ENCODE data around the gene HOXD11. TPM values are rescaled to one million over a fixed set of nuclear protein-coding genes. Genes with fewer than 3 reads are reported as not detected.
A peak's percentile ranks its signal among the peaks of the same experiment; 100 is the strongest.

Gene HOXD11
- total RNA-seq, 1 donor: not detected

DNA sequence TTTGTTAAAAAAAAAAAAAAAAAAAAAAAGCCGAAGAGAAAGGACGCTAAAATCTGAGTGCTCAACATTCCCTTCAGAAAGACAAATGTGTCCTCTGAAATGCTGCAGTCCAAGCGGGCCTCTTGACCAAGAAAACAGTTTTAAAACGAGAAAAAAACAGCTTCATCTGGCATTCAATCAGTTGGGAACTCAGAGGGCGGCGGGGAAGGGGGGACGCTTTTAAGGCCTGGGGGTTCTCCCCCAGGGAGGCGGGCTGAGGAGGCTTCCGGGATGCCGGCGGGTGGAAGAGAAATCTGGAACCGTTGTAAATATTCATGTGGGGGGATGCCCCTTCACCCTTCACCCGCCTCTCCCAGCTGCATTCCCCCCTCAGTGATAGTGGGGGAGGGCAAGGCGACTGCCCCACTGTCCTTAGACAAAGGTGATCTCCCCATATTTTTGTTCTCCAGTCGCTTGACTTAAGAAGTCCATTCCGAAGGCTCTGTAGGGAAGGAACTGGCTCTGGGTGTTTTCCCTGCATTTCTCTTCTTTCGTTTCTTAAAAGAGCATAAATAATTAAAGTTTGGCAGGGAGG, 3.3 kb upstream of the HOXD11 start:
- no peak overlapping the region for H3K4me3 ChIP-seq (ENCODE audit: low read depth, low read length)
- DNase-seq (ENCODE audit: low read depth): no peak
- TF ChIP-seq, protein P1, sequence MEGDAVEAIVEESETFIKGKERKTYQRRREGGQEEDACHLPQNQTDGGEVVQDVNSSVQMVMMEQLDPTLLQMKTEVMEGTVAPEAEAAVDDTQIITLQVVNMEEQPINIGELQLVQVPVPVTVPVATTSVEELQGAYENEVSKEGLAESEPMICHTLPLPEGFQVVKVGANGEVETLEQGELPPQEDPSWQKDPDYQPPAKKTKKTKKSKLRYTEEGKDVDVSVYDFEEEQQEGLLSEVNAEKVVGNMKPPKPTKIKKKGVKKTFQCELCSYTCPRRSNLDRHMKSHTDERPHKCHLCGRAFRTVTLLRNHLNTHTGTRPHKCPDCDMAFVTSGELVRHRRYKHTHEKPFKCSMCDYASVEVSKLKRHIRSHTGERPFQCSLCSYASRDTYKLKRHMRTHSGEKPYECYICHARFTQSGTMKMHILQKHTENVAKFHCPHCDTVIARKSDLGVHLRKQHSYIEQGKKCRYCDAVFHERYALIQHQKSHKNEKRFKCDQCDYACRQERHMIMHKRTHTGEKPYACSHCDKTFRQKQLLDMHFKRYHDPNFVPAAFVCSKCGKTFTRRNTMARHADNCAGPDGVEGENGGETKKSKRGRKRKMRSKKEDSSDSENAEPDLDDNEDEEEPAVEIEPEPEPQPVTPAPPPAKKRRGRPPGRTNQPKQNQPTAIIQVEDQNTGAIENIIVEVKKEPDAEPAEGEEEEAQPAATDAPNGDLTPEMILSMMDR (IDR thresholded peaks at IDR 0.05; ENCODE audit: insufficient read depth, low read length): no peak

DNA sequence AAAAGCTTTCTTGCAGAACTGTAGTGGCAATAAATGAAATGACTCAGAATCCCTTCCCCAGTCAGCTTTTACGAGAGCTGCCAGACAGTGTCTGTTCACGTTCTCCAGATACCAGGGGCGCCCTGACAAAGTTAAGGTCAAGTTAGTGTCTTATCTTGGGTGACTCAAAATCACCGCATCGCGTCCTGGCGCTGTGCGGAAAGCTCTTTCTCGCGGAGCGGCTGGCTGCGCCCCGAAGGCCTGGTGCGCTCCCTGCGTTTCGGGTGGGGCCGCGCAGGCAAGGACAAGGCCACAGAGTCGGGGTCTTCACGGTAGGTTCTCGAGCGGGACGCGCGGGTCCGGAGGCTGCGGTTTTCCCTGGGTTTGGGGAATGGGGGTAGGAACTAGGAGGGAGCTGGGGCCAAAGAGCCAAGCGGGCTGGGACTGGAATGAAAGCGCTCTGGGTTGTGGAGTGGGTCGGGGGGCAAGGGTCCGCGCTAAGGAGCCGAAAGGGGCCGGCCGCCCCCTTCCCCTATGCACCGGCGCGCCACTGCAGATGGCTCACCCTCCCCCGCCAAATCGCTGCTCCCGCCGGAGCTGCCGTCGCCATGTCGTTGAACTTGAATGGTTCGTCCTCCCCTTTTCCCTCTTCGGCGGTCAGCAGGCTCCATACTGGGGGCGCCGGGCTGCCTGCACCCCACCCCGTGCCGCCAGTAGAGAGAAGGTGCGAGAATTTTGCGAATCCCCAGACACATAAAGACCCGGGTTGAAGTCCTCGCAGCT, 2.6 kb upstream of the HOXD11 start:
- TF ChIP-seq, protein P1 (IDR thresholded peaks at IDR 0.05; ENCODE audit: insufficient read depth, low read length): peak; percentile 1
- no peak overlapping the region for H3K4me3 ChIP-seq (ENCODE audit: low read depth, low read length)
- DNase-seq (ENCODE audit: low read depth): no peak

DNA sequence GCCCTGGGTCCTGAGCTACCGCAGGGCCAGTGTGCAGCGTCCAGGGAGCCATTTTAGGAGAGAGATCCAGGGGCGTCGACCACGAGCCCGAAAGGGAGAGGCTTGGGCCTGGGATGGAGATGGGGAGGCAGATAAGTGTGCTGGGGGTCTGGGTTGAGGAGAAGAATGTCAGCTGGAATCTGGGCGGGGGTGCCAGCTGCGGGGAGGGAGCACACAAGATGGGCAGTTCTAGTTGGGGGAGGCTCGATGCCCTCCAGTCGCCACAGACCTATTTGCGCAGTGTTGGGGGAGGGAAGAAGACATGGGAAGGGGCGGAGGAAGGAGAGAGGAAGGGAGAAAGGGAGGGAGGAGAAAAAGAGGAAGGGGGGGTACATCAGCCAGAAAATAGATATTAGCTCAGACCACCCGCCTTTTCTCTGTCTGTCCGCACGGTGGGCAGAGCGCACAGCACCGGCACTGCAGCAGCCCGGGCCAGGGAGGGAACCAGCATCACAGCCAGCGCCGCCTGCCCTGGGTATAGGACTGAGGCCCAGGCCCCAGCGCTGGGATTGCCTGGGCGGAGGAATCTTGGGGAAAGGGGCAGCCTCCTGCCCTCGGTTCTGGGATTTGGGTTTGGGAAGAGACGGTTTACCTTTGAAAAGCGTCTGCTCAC, 1.9 kb upstream of the HOXD11 start:
- no peak for DNase-seq (ENCODE audit: low read depth)
- H3K4me3 ChIP-seq (ENCODE audit: low read depth, low read length): no peak overlapping the region
- TF ChIP-seq, protein P1 (IDR thresholded peaks at IDR 0.05; ENCODE audit: insufficient read depth, low read length): no peak

DNA sequence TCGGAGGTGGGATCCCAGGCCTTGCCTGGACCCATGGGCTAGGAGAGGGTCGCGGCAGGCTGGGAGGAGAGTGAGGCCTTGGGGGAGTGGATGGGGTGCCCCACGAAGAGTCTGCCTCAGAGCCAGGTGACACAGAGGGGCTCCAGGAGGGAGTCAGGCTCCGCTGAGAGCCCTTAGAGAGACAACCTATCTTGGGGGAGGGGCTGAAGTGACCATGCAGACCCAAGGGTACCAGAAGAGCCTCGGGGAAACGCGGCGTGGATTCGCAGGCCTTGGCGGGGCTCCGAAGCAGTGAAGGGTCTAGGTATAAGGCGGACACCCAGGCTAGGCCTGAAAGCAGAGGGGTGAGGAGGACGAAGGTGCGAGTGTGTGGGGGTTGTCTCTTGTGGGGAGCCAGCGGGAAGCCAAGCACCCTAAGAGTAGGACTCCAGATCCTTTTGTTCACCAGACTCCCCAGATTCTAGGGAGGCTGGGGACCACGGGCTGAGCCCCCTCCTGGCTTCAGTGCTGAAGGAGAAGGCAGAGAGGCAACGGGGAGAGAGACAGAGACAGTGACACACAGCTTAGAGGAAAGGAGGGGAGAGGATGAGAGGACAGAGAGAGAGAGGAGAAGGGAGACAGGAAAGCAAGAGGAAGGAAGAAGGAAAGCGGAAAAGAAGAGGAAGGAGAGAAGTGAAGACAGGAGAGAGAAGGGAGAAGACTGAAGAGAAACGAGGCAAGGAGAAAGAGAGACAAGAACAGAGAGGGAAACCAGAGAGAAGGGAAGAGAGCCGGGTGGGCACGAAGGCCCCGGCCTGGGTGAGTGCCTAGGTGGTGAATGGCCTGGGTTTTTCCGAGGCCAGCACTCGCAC, 1.1 kb upstream of the HOXD11 start:
- H3K4me3 ChIP-seq (ENCODE audit: low read depth, low read length): no peak overlapping the region
- TF ChIP-seq, protein P1 (IDR thresholded peaks at IDR 0.05; ENCODE audit: insufficient read depth, low read length): no peak
- DNase-seq (ENCODE audit: low read depth): no peak

DNA sequence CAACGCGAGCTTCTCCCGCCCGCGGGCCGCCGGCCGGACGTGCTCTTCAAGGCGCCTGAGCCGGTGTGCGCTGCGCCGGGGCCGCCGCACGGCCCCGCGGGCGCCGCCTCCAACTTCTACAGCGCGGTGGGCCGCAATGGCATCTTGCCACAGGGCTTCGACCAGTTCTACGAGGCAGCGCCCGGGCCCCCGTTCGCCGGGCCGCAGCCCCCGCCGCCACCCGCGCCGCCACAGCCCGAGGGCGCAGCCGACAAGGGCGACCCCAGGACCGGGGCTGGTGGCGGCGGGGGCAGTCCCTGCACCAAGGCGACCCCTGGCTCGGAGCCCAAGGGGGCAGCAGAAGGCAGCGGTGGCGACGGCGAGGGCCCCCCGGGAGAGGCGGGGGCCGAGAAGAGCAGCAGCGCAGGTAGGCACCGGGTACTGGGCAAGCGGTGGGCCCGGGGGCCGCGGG, 676 bp downstream of the HOXD11 start:
- DNase-seq (ENCODE audit: low read depth): no peak
- TF ChIP-seq, protein P1 (IDR thresholded peaks at IDR 0.05; ENCODE audit: insufficient read depth, low read length): no peak
- H3K4me3 ChIP-seq (ENCODE audit: low read depth, low read length): no peak overlapping the region

DNA sequence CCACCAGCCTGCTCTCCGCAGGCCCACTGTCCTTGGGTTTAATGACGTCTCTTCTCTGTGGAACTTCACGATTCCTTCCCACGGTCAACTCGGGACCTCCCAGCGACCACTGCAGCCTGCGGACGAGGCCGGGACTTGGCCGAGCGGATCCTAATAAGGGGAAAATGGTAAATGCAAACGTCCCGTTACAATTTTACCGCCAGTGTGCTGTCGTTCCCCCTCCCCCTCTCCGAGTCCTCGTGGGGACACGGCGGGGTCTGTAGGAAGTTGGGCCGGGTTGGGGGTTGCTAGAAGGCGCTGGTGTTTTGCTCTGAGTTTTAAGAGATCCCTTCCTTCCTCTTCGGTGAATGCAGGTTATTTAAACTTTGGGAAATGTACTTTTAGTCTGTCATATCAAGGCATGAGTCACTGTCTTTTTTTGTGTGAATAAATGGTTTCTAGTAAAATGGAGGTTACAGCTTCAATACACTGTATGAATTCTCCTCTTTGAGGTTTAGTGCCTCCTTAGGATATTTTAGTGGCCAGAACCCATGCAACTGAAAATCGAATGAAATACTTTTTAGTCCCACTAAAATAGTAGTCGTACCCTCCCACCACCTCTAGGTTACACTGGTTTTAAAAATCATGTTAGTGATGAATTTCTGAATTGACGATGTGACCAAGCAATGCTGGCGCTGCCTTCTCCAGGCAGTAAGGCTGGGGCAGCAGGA, 2.3 kb downstream of the HOXD11 start:
- H3K4me3 ChIP-seq (ENCODE audit: low read depth, low read length): no peak overlapping the region
- DNase-seq (ENCODE audit: low read depth): no peak
- TF ChIP-seq, protein P1 (IDR thresholded peaks at IDR 0.05; ENCODE audit: insufficient read depth, low read length): no peak

All from fibroblast of the aortic adventitia (primary cell).